GM19238 (cell line): Measurements from ENCODE around the gene PRDM15.
"Not testable (repeated sequence)": the region's sequence is repeated elsewhere in the genome, so short reads cannot be mapped to it uniquely, and the experiment has no call there.

ENCODE experiments used
- DNase-seq: peaks from one replicate; pipeline ENCODE4 v3.0.0; 2011; ENCODE audit warnings: low spot score; ENCODE audit not compliant: insufficient read length

Gene PRDM15

GRCh38 chr21:41808094-41808493 lies 71.0 kb downstream of the PRDM15 start:
- no peak for DNase-seq

GRCh38 chr21:41806773-41807172 lies 72.4 kb downstream of the PRDM15 start:
- DNase-seq: no peak

GRCh38 chr21:41805643-41806042 lies 73.5 kb downstream of the PRDM15 start:
- no peak for DNase-seq

GRCh38 chr21:41805038-41805437 lies 74.1 kb downstream of the PRDM15 start:
- DNase-seq: no peak

- no peak for DNase-seq
These were observed 74.8 kb downstream of the PRDM15 start for GRCh38 chr21:41804381-41804780.

GRCh38 chr21:41803316-41803715 lies 75.8 kb downstream of the PRDM15 start:
- no peak for DNase-seq

GRCh38 chr21:41802684-41803083 lies 76.5 kb downstream of the PRDM15 start:
- DNase-seq: no peak

GRCh38 chr21:41802198-41802584 lies 77.0 kb downstream of the PRDM15 start:
- no peak for DNase-seq

- no peak for DNase-seq
These were observed 77.6 kb downstream of the PRDM15 start for GRCh38 chr21:41801321-41802197.

GRCh38 chr21:41800425-41801320 lies 78.5 kb downstream of the PRDM15 start:
- no peak for DNase-seq

GRCh38 chr21:41799763-41800162 lies 79.4 kb downstream of the PRDM15 start:
- no peak for DNase-seq

GRCh38 chr21:41798326-41798725 lies 80.8 kb downstream of the PRDM15 start:
- no peak for DNase-seq

GRCh38 chr21:41796476-41797080 lies 82.6 kb downstream of the PRDM15 start:
- no peak for DNase-seq

GRCh38 chr21:41795726-41796125 lies 83.4 kb downstream of the PRDM15 start:
- no peak for DNase-seq

GRCh38 chr21:41794600-41794999 lies 84.5 kb downstream of the PRDM15 start:
- DNase-seq: no peak

GRCh38 chr21:41792711-41793110 lies 86.4 kb downstream of the PRDM15 start:
- no peak for DNase-seq

GRCh38 chr21:41786509-41786987 lies 92.6 kb downstream of the PRDM15 start:
- DNase-seq: no peak

GRCh38 chr21:41785262-41785661 lies 93.9 kb downstream of the PRDM15 start:
- not testable (repeated sequence) for DNase-seq

- no peak for DNase-seq
These were observed 94.6 kb downstream of the PRDM15 start for GRCh38 chr21:41784456-41785102.

- DNase-seq: no peak
These were observed 95.5 kb downstream of the PRDM15 start for GRCh38 chr21:41783476-41784180.

GRCh38 chr21:41781050-41781410 lies 98.1 kb downstream of the PRDM15 start:
- no peak for DNase-seq
